ENCODE results near the gene FRAS1.

FRAS1 gene

GRCh38 chr4:78343682-78344081 is 286.6 kb downstream of the FRAS1 start:
- Mint-ChIP-seq H3K27ac (peak overlapping the region in 2 of 3 experiments; percentile 37 to 53), H3K4me1 (peaks cover 32% of the 10 kb centered on the region), H3K4me3 (no peak overlapping the region), H3K9me3 (no peaks in the 10 kb centered on the region), H3K36me3 (ENCODE audit: low read depth) (peaks cover 26% of the 10 kb centered on the region), H3K27me3 (ENCODE audit: low read depth) (no peaks in the 10 kb centered on the region)
- TF ChIP-seq CTCF (IDR thresholded peaks at IDR 0.05; ENCODE audit: unreplicated experiment in 3 of 3), result no peak

- H3K4me1 Mint-ChIP-seq, result peaks cover 22% of the 10 kb centered on the region
- no peak overlapping the region for H3K4me3 Mint-ChIP-seq
- no peak overlapping the region for H3K27ac Mint-ChIP-seq
- no peak for TF ChIP-seq CTCF (IDR thresholded peaks at IDR 0.05; ENCODE audit: unreplicated experiment in 3 of 3)
- no peaks in the 10 kb centered on the region for H3K9me3 Mint-ChIP-seq
- peaks cover 15% of the 10 kb centered on the region for H3K36me3 Mint-ChIP-seq (ENCODE audit: low read depth)
- H3K27me3 Mint-ChIP-seq (ENCODE audit: low read depth), result no peaks in the 10 kb centered on the region
Observed at GRCh38 chr4:78345237-78345636, 288.1 kb downstream of the FRAS1 start.

GRCh38 chr4:78346222-78346621 is 289.1 kb downstream of the FRAS1 start:
- no peak for TF ChIP-seq CTCF (IDR thresholded peaks at IDR 0.05; ENCODE audit: unreplicated experiment in 3 of 3)
- H3K27me3 Mint-ChIP-seq (ENCODE audit: low read depth), result no peaks in the 10 kb centered on the region
- peaks cover 10% of the 10 kb centered on the region for H3K36me3 Mint-ChIP-seq (ENCODE audit: low read depth)
- peaks cover 16% of the 10 kb centered on the region for H3K4me1 Mint-ChIP-seq
- H3K27ac Mint-ChIP-seq, result no peak overlapping the region
- no peaks in the 10 kb centered on the region for H3K9me3 Mint-ChIP-seq
- H3K4me3 Mint-ChIP-seq, result no peak overlapping the region

- H3K27ac Mint-ChIP-seq, result no peak overlapping the region
- no peaks in the 10 kb centered on the region for H3K9me3 Mint-ChIP-seq
Observed at GRCh38 chr4:78347527-78347926, 290.4 kb downstream of the FRAS1 start.

GRCh38 chr4:78353921-78354320 is 296.8 kb downstream of the FRAS1 start:
- no peak for TF ChIP-seq CTCF (IDR thresholded peaks at IDR 0.05; ENCODE audit: unreplicated experiment in 3 of 3)
- Mint-ChIP-seq H3K4me1 (peaks cover 34% of the 10 kb centered on the region), H3K27me3 (ENCODE audit: low read depth) (peaks cover 4% of the 10 kb centered on the region), H3K9me3 (no peaks in the 10 kb centered on the region), H3K36me3 (ENCODE audit: low read depth) (peaks cover 3% of the 10 kb centered on the region), H3K27ac (peak overlapping the region; percentile 28 to 43 (median 42)), H3K4me3 (no peak overlapping the region)

More at GRCh38 chr4:78347527-78347926, 290.4 kb downstream of the FRAS1 start:
- Mint-ChIP-seq H3K27me3 (ENCODE audit: low read depth) (no peaks in the 10 kb centered on the region), H3K36me3 (ENCODE audit: low read depth) (no peaks in the 10 kb centered on the region), H3K4me3 (no peak overlapping the region), H3K4me1 (peaks cover 9% of the 10 kb centered on the region)
- no peak for TF ChIP-seq CTCF (IDR thresholded peaks at IDR 0.05; ENCODE audit: unreplicated experiment in 3 of 3)

GRCh38 chr4:78354782-78355181 is 297.7 kb downstream of the FRAS1 start:
- no peak overlapping the region for H3K4me3 Mint-ChIP-seq
- peaks cover 3% of the 10 kb centered on the region for H3K36me3 Mint-ChIP-seq (ENCODE audit: low read depth)
- no peaks in the 10 kb centered on the region for H3K9me3 Mint-ChIP-seq
- TF ChIP-seq CTCF (IDR thresholded peaks at IDR 0.05; ENCODE audit: unreplicated experiment in 3 of 3), result no peak
- peaks cover 4% of the 10 kb centered on the region for H3K27me3 Mint-ChIP-seq (ENCODE audit: low read depth)
- peaks cover 34% of the 10 kb centered on the region for H3K4me1 Mint-ChIP-seq
- peak overlapping the region; percentile 42 to 78 (median 70) for H3K27ac Mint-ChIP-seq

All from nephron (organoid).